WERI-Rb-1 (cell line): ENCODE results near the gene MRPL17.
A peak's percentile ranks its signal among the peaks of the same experiment; 100 is the strongest.

Experiments used
- DNase-seq: peaks from one replicate; pipeline ENCODE4 v3.0.0-alpha.2; 2020
- H3K27ac ChIP-seq: fragments of 250-450 bp; sonication (Bioruptor Pico); 2 replicates; pipeline ENCODE4 v1.5.1; 2020; ENCODE audit warnings: mild to moderate bottlenecking, moderate library complexity
- H3K27me3 ChIP-seq: fragments of 250-450 bp; sonication (Bioruptor Pico); 2 replicates; pipeline ENCODE4 v1.5.1; 2021; ENCODE audit warnings: mild to moderate bottlenecking, low read depth, moderate library complexity; ENCODE audit not compliant: insufficient read depth, severe bottlenecking
- H3K36me3 ChIP-seq: fragments of 250-450 bp; sonication (Bioruptor Pico); 2 replicates; pipeline ENCODE4 v1.5.1; 2020; ENCODE audit warnings: mild to moderate bottlenecking, moderate library complexity
- H3K4me3 ChIP-seq: 2 replicates; pipeline ENCODE4 v1.5.1; 2011; ENCODE audit warnings: low read depth, mild to moderate bottlenecking, control low read depth, low read length
- H3K9me3 ChIP-seq: fragments of 250-450 bp; sonication (Bioruptor Pico); 2 replicates; pipeline ENCODE4 v1.5.1; 2021; ENCODE audit warnings: mild to moderate bottlenecking, moderate library complexity; ENCODE audit not compliant: severe bottlenecking
- CTCF ChIP-seq: IDR thresholded peaks from 2 replicates; pipeline ENCODE4 v1.5.1; 2011; ENCODE audit warnings: low read depth, mild to moderate bottlenecking, control low read depth, inconsistent platforms, low read length

Gene MRPL17

GRCh38 chr11:6667733-6668374 lies 15.3 kb downstream of the MRPL17 start:
- H3K27ac ChIP-seq, result no peak overlapping the region
- H3K27me3 ChIP-seq, result no peaks in the 10 kb centered on the region
- no peaks in the 10 kb centered on the region for H3K36me3 ChIP-seq
- no peak for DNase-seq
- no peak overlapping the region for H3K4me3 ChIP-seq
- TF ChIP-seq CTCF, result peak; percentile 17; the same call in 1 of the 2 replicates
- H3K9me3 ChIP-seq, result no peaks in the 10 kb centered on the region

GRCh38 chr11:6666302-6667183 lies 16.6 kb downstream of the MRPL17 start:
- H3K36me3 ChIP-seq, result no peaks in the 10 kb centered on the region
- H3K9me3 ChIP-seq, result no peaks in the 10 kb centered on the region
- no peak for TF ChIP-seq CTCF
- DNase-seq, result no peak
- H3K4me3 ChIP-seq, result no peak overlapping the region
- no peak overlapping the region for H3K27ac ChIP-seq
- no peaks in the 10 kb centered on the region for H3K27me3 ChIP-seq

GRCh38 chr11:6664551-6664950 lies 18.6 kb downstream of the MRPL17 start:
- no peak for TF ChIP-seq CTCF

GRCh38 chr11:6663794-6664469 lies 19.2 kb downstream of the MRPL17 start:
- no peak overlapping the region for H3K4me3 ChIP-seq
- no peak for TF ChIP-seq CTCF
- H3K27ac ChIP-seq, result no peak overlapping the region
- no peaks in the 10 kb centered on the region for H3K27me3 ChIP-seq
- H3K36me3 ChIP-seq, result no peaks in the 10 kb centered on the region
- no peaks in the 10 kb centered on the region for H3K9me3 ChIP-seq
- no peak for DNase-seq

More at GRCh38 chr11:6664551-6664950, 18.6 kb downstream of the MRPL17 start:
- Histone ChIP-seq H3K36me3 (no peaks in the 10 kb centered on the region), H3K9me3 (no peaks in the 10 kb centered on the region), H3K27me3 (no peaks in the 10 kb centered on the region), H3K4me3 (no peak overlapping the region), H3K27ac (no peak overlapping the region)
- DNase-seq, result no peak

GRCh38 chr11:6660712-6661111 lies 22.4 kb downstream of the MRPL17 start:
- Histone ChIP-seq H3K27ac (no peak overlapping the region), H3K9me3 (no peaks in the 10 kb centered on the region)
- no peak for TF ChIP-seq CTCF

More at GRCh38 chr11:6660712-6661111, 22.4 kb downstream of the MRPL17 start:
- no peaks in the 10 kb centered on the region for H3K27me3 ChIP-seq
- H3K36me3 ChIP-seq, result no peaks in the 10 kb centered on the region
- no peak for DNase-seq
- no peak overlapping the region for H3K4me3 ChIP-seq
